IMR-90 (cell line): ENCODE measurements around the gene SIRT7. TPM values are rescaled to one million over a fixed set of nuclear protein-coding genes. Genes with fewer than 3 reads are reported as not detected.

Experiments used
- ATAC-seq: fragments of 200-7000 bp; cut with Tn5 transposase; 2 replicates; pipeline ENCODE4 v1.9.1; 2020; ENCODE audit warnings: low read depth, mild to moderate bottlenecking, moderate library complexity
- BruUV-seq: library from RNA; stranded (reverse); fragments of 400-500 nt; replicated peaks from 2 replicates; lab custom pipeline; 2021; lab: Mats Ljungman, UMichigan
- CTCF ChIA-PET: fragments of 300-600 bp; formaldehyde crosslinking; extraction: SDS; loops from one replicate; lab custom pipeline; 2021; ENCODE audit warnings: antibody characterized with exemption; lab: Yijun Ruan, JAX
- POLR2A ChIA-PET: fragments of 300-600 bp; sonication (Branson Sonifier 250); formaldehyde crosslinking; loops from one replicate; lab custom pipeline; 2022; ENCODE audit warnings: antibody characterized with exemption; ENCODE audit not compliant: unreplicated experiment; lab: Charles Lee
- DNase-seq: peaks from one replicate; pipeline ENCODE4 v3.0.0; 2013
- H2AFZ ChIP-seq: replicated peaks from 2 replicates; pipeline ENCODE3; 2013; ENCODE audit warnings: low read length, mild to moderate bottlenecking; ENCODE audit not compliant: poor library complexity
- H2AK5ac ChIP-seq: 2 replicates; pipeline ENCODE4 v1.6.1; 2013; ENCODE audit warnings: low read depth, low read length, inconsistent platforms
- H2AK9ac ChIP-seq: replicated peaks from 2 replicates; pipeline ENCODE3; 2013; ENCODE audit warnings: mild to moderate bottlenecking, low read depth, low read length, moderate library complexity; ENCODE audit not compliant: poor library complexity
- H2BK120ac ChIP-seq: 2 replicates; pipeline ENCODE4 v1.6.1; 2013; ENCODE audit warnings: low read depth, low read length, inconsistent platforms
- H2BK15ac ChIP-seq: 3 replicates; pipeline ENCODE4 v1.6.1; 2013; ENCODE audit warnings: low read depth, low read length, inconsistent platforms
- H2BK20ac ChIP-seq: 2 replicates; pipeline ENCODE4 v1.6.1; 2013; ENCODE audit warnings: low read depth, mild to moderate bottlenecking, inconsistent platforms, low read length, moderate library complexity
- H2BK5ac ChIP-seq: 2 replicates; pipeline ENCODE4 v1.6.1; 2013; ENCODE audit warnings: mild to moderate bottlenecking, low read depth, low read length, inconsistent platforms; ENCODE audit not compliant: poor library complexity, severe bottlenecking
- H3K14ac ChIP-seq: replicated peaks from 2 replicates; pipeline ENCODE4 v1.6.1; 2013; ENCODE audit warnings: low read depth, low read length, inconsistent platforms
- H3K18ac ChIP-seq: 2 replicates; pipeline ENCODE4 v1.6.1; 2013; ENCODE audit warnings: low read depth, low read length, control low read depth
- H3K23ac ChIP-seq: 2 replicates; pipeline ENCODE4 v1.6.1; 2013; ENCODE audit warnings: low read depth, low read length, inconsistent platforms
- H3K27ac ChIP-seq: 2 replicates; pipeline ENCODE4 v1.5.1; 2013; ENCODE audit warnings: mild to moderate bottlenecking, control low read depth, low read length; ENCODE audit not compliant: insufficient read depth
- H3K27me3 ChIP-seq: 2 replicates; pipeline ENCODE4 v1.6.1; 2013; ENCODE audit warnings: low read length; ENCODE audit not compliant: control insufficient read depth, insufficient read depth
- H3K36me3 ChIP-seq: 2 replicates; pipeline ENCODE4 v1.6.1; 2013; ENCODE audit warnings: low read length, mixed read lengths; ENCODE audit not compliant: control insufficient read depth, insufficient read depth
- H3K4ac ChIP-seq: 2 replicates; pipeline ENCODE4 v1.6.1; 2013; ENCODE audit warnings: low read depth, low read length, inconsistent platforms
- H3K4me1 ChIP-seq: 2 replicates; pipeline ENCODE4 v1.6.1; 2013; ENCODE audit warnings: low read length, mixed read lengths; ENCODE audit not compliant: control insufficient read depth, insufficient read depth
- H3K4me2 ChIP-seq: 2 replicates; pipeline ENCODE4 v1.6.1; 2013; ENCODE audit warnings: low read depth, mild to moderate bottlenecking, control low read depth, low read length, moderate library complexity
- H3K4me3 ChIP-seq: 2 replicates; pipeline ENCODE4 v1.5.1; 2013; ENCODE audit warnings: low read depth, mild to moderate bottlenecking, control low read depth, low read length, moderate library complexity; ENCODE audit not compliant: insufficient read depth
- H3K56ac ChIP-seq: 2 replicates; pipeline ENCODE4 v1.6.1; 2013; ENCODE audit warnings: low read length, inconsistent platforms; ENCODE audit not compliant: insufficient read depth; ENCODE audit errors: extremely low read depth
- H3K79me1 ChIP-seq, 2 experiments: 2 replicates each; pipeline ENCODE4 v1.6.1; 2013; ENCODE audit warnings: low read length in 2 of 2, inconsistent platforms in 1 of 2, low read depth in 1 of 2
- H3K9ac ChIP-seq: 2 replicates; pipeline ENCODE4 v1.6.1; 2013; ENCODE audit warnings: low read depth, low read length, control low read depth
- H3K9me1 ChIP-seq: 2 replicates; pipeline ENCODE4 v1.6.1; 2013; ENCODE audit warnings: low read length, inconsistent platforms; ENCODE audit not compliant: insufficient read depth
- H3K9me3 ChIP-seq: 2 replicates; pipeline ENCODE4 v1.6.1; 2013; ENCODE audit warnings: low read length; ENCODE audit not compliant: control insufficient read depth, insufficient read depth
- H4K20me1 ChIP-seq: 2 replicates; pipeline ENCODE4 v1.6.1; 2013; ENCODE audit warnings: low read length, inconsistent platforms; ENCODE audit not compliant: insufficient read depth
- H4K5ac ChIP-seq: 2 replicates; pipeline ENCODE4 v1.6.1; 2013; ENCODE audit warnings: mild to moderate bottlenecking, low read depth, low read length, control low read depth
- H4K8ac ChIP-seq, 2 experiments: 2 replicates each; pipeline ENCODE4 v1.6.1; 2013; ENCODE audit warnings: low read depth in 2 of 2, low read length in 2 of 2, control low read depth in 1 of 2, inconsistent platforms in 1 of 2
- H4K91ac ChIP-seq: 2 replicates; pipeline ENCODE4 v1.6.1; 2013; ENCODE audit warnings: low read depth, low read length, inconsistent platforms; ENCODE audit not compliant: insufficient read depth
- CEBPB ChIP-seq: IDR thresholded peaks from 2 replicates; pipeline ENCODE4 v1.6.1; 2012; ENCODE audit warnings: low read depth, low read length, improper control_type of control experiment
- CHD1 ChIP-seq: IDR thresholded peaks from 2 replicates; pipeline ENCODE4 v1.6.1; 2012; ENCODE audit warnings: low read depth, low read length, improper control_type of control experiment
- MAFK ChIP-seq: IDR thresholded peaks from 2 replicates; pipeline ENCODE4 v1.6.1; 2012; ENCODE audit warnings: low read depth, low read length, improper control_type of control experiment
- MAZ ChIP-seq: IDR thresholded peaks from 2 replicates; pipeline ENCODE4 v1.6.1; 2012; ENCODE audit warnings: low read depth, mild to moderate bottlenecking, low read length, improper control_type of control experiment, moderate library complexity, borderline replicate concordance
- MXI1 ChIP-seq: IDR thresholded peaks from 2 replicates; pipeline ENCODE4 v1.6.1; 2012; ENCODE audit warnings: low read depth, mild to moderate bottlenecking, low read length, moderate library complexity, borderline replicate concordance
- POLR2A ChIP-seq: IDR thresholded peaks from 2 replicates; pipeline ENCODE4 v1.6.1; 2012; ENCODE audit warnings: mild to moderate bottlenecking, low read depth, low read length
- SMC3 ChIP-seq: fragments of 150-350 bp; IDR thresholded peaks from 2 replicates; pipeline ENCODE4 v1.6.1; 2016; ENCODE audit warnings: low read depth, mild to moderate bottlenecking, antibody characterized with exemption, low read length, moderate library complexity
- WGBS, 2 experiments: methylation state at CpG; one replicate each; pipeline versions ENCODE4 v1.1.5 to v1.1.7; 2013; ENCODE audit warnings: missing lambda C conversion rate in 2 of 2; ENCODE audit not compliant: insufficient read length in 1 of 2; ENCODE audit errors: extremely low coverage in 2 of 2; 5-methylcytosine and 5-hydroxymethylcytosine counted together
- dilution Hi-C: fragments of 300-500 bp; cut with HindIII; formaldehyde crosslinking; loops from one replicate; pipeline ENCODE4 v1.14.3; 2018; ENCODE audit warnings: low sequenced_read_pairs; ENCODE audit not compliant: unreplicated experiment
- in situ Hi-C: fragments of 300-500 bp; cut with MboI; formaldehyde crosslinking; loops from 3 replicates; pipeline ENCODE4 v1.14.3; 2019; ENCODE audit warnings: low sequenced_read_pairs, inconsistent platforms, mixed read lengths
- intact Hi-C: fragments of 100-400 bp; cut with micrococcal nuclease; formaldehyde crosslinking; loops from 2 replicates; pipeline ENCODE4 v1.10.0; 2022
- polyA plus RNA-seq, 3 experiments: library from polyadenylated mRNA; depleted of rRNA; stranded (reverse); fragments of >200 nt; gene quantifications; 2 replicates each; pipeline ENCODE4 v1.2.3, GENCODE V29; 2012; ENCODE audit warnings: low replicate concordance in 1 of 3
- total RNA-seq: library from RNA; depleted of rRNA; stranded (reverse); fragments of >200 nt; gene quantifications from 2 replicates; pipeline ENCODE4 v1.2.3, GENCODE V29; 2012
- TF ChIP-seq, protein P1 (sequence below): fragments of 150-350 bp; IDR thresholded peaks from 2 replicates; pipeline ENCODE4 v1.6.1; 2017; ENCODE audit warnings: mild to moderate bottlenecking, antibody characterized with exemption, low read length, low read depth
- TF ChIP-seq, protein P2 (sequence below): fragments of 150-350 bp; IDR thresholded peaks from 2 replicates; pipeline ENCODE4 v1.6.1; 2016; ENCODE audit warnings: low read depth, mild to moderate bottlenecking, low read length, moderate library complexity, borderline replicate concordance

The SIRT7 gene
- total and polyA plus RNA-seq, 2 of the 4 experiments (the other 2 are of a cell fraction): 14.5 to 19.8 TPM

DNA sequence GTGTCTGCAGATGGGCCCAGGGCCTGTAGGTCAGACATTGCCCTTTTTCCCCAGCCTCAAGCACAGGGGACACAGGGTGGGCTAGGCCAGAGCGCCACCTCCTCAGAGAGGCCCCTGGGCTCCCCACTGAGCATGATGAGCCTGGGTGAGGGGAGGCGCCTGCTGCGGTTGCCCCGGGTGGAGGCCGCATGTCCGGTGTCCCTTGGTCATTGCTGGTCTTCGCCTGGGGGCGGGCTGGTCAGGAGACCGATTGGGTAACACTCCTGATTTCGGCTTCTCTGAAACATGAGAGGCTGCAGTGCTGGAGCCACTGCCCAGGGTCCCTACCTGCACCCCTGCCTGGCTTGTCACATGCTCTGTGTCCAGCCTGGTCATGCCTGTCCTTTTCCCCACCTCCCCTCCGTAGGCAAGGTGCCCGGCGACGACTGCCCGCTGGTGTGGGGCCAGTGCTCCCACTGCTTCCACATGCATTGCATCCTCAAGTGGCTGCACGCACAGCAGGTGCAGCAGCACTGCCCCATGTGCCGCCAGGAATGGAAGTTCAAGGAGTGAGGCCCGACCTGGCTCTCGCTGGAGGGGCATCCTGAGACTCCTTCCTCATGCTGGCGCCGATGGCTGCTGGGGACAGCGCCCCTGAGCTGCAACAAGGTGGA, 18.3 kb downstream of the SIRT7 start:
- Histone ChIP-seq H3K79me1 (peaks cover 3 to 47% of the 10 kb centered on the region in 2 experiments; a peak in 3 of 4 replicates), H2BK5ac (no peak overlapping the region), H3K36me3 (peaks cover 31% of the 10 kb centered on the region), H3K27me3 (no peaks in the 10 kb centered on the region), H3K9me3 (no peaks in the 10 kb centered on the region), H3K4me1 (peaks cover 14% of the 10 kb centered on the region), H2AK9ac (no peak overlapping the region), H3K9me1 (peaks cover 13% of the 10 kb centered on the region; the same call in 1 of the 2 replicates), H3K4ac (no peak overlapping the region), H4K20me1 (peaks cover 26% of the 10 kb centered on the region), H2BK15ac (no peak overlapping the region), H3K23ac (no peak overlapping the region), H2BK120ac (no peak overlapping the region), H3K4me3 (no peak overlapping the region), H2AK5ac (no peak overlapping the region), H2AFZ (no peak overlapping the region), H3K27ac (no peak overlapping the region), H3K14ac (no peak overlapping the region), H3K18ac (no peak overlapping the region), H4K5ac (no peak overlapping the region), H3K4me2 (no peak overlapping the region), H4K91ac (no peak overlapping the region), H3K9ac (no peak overlapping the region), H3K56ac (no peak overlapping the region), H4K8ac (no peak overlapping the region), H2BK20ac (no peak overlapping the region)
- 88% methylated on average over 8 of the region's 22 CpGs; no CpG with 5 or more reads in 1 of the 2 experiments for WGBS, 2 experiments
- intact Hi-C loops (no loop called here), in situ Hi-C loops (no loop called here), dilution Hi-C loops (no loop called here)
- BruUV-seq: no TSS peak
- DNase-seq (no peak), ATAC-seq (no peak)
- TF ChIP-seq MXI1 (no peak), CEBPB (no peak), MAZ (no peak), SMC3 (no peak), CHD1 (no peak), MAFK (no peak), POLR2A (no peak)
- TF ChIP-seq, protein P1, sequence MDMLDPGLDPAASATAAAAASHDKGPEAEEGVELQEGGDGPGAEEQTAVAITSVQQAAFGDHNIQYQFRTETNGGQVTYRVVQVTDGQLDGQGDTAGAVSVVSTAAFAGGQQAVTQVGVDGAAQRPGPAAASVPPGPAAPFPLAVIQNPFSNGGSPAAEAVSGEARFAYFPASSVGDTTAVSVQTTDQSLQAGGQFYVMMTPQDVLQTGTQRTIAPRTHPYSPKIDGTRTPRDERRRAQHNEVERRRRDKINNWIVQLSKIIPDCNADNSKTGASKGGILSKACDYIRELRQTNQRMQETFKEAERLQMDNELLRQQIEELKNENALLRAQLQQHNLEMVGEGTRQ: no peak
- TF ChIP-seq, protein P2, sequence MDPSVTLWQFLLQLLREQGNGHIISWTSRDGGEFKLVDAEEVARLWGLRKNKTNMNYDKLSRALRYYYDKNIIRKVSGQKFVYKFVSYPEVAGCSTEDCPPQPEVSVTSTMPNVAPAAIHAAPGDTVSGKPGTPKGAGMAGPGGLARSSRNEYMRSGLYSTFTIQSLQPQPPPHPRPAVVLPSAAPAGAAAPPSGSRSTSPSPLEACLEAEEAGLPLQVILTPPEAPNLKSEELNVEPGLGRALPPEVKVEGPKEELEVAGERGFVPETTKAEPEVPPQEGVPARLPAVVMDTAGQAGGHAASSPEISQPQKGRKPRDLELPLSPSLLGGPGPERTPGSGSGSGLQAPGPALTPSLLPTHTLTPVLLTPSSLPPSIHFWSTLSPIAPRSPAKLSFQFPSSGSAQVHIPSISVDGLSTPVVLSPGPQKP: no peak
- ChIA-PET POLR2A (no interaction called here), CTCF (no interaction called here)
